ENCODE results near the gene FSTL1.

FSTL1 gene

DNA sequence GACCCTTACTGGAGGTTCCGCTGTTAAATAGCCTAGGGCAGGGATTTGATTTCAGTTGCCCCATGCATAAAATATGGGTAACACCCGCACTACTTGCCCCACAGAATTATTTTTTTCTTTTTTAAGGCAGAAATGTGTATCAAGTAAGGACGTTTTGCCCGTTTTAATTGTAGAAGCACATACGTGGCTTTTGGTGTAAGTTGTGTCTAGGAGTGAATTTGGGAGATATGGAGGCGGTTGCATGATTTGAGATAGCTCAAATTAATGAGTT, 101.0 kb downstream of the FSTL1 start:
- Histone ChIP-seq H3K9me3 (replicated peaks in 1 of 11) (no peaks in the 10 kb centered on the region; a peak in 3 of 22 replicates), H3K4me3 (peak overlapping the region; percentile 85 to 99 (median 93)), H3K36me3 (peaks cover 7 to 28% (median 21%) of the 10 kb centered on the region in 11 experiments; a peak in 21 of 22 replicates), H3K4me2 (peak overlapping the region; percentile 77 to 96 (median 85)), H3K27ac (peak overlapping the region; percentile 79 to 96 (median 92)), H3K27me3 (no peaks in the 10 kb centered on the region), H4K20me1 (peaks cover 19 to 43% (median 33%) of the 10 kb centered on the region in 11 experiments; a peak in 17 of 22 replicates), H3K9ac (peak overlapping the region; percentile 86 to 95 (median 92)), H3K4me1 (peaks cover 24 to 44% (median 41%) of the 10 kb centered on the region in 10 experiments)
- TF ChIP-seq Cebpa-rat (IDR thresholded peaks at IDR 0.05) = no peak

DNA sequence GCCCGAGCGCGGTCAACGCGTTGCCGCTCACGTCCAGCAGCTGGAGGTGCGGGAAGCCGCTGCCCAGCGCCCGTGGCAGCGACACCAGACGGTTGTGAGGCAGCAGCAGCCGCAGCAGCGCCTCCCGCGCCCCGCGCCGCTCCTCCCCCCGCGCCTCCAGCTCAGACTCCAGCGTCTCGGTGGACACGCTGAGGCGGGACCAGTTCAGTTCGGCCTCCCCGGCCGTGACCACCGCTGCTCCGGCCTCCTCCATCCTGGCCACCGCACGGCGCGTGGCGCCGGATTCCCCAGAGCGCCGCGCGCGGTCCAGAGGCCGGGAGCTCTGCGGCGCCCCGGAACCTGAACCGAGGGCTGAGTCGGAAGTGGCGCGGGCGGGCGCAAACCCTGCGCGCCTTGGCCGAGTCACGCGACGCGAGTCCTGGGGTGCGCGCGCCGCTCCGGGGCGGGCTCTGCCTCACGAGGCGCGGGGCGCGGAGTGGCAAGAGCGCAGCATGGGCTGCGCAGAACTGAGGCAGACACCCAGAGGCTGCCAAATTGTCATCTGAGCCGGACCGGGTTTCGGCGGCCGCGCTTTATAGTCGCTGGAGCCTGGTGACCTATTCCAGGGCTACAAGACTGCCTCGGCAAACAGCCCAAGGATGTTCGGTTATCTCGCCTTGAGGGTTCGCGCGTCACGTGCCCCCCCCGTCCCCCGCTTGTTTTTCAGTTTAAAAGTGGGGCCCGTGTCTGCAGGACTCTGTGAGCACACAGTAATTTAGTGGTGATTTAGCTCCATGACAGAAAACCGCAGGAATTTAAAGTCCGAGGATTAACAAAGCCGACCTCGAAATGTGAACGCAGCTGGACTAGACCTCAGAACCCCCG, 101.6 kb downstream of the FSTL1 start, which contains the start of gene LRRC58:
LRRC58 (minus strand) TSS at position 364 of the 864 bp plus-strand sequence; CDS start at position 253, 111 bp downstream.
- TF ChIP-seq Cebpa-rat (IDR thresholded peaks at IDR 0.05) = no peak
- peaks cover 19 to 49% (median 37%) of the 10 kb centered on the region in 11 experiments; a peak in 17 of 22 replicates for H4K20me1 ChIP-seq
- peak within 1 kb of the TSS; percentile 86 to 95 (median 92) for H3K9ac ChIP-seq
- peaks cover 24 to 49% (median 42%) of the 10 kb centered on the region in 10 experiments for H3K4me1 ChIP-seq
- H3K36me3 ChIP-seq = peaks cover 10 to 33% (median 26%) of the 10 kb centered on the region in 11 experiments; a peak in 21 of 22 replicates
- peak within 1 kb of the TSS; percentile 77 to 96 (median 87) for H3K4me2 ChIP-seq
- H3K27me3 ChIP-seq = no peaks in the 10 kb centered on the region
- peaks cover 0 to 3% (median under 1%) of the 10 kb centered on the region in 11 experiments; a peak in 7 of 22 replicates for H3K9me3 ChIP-seq (replicated peaks in 1 of 11)
- peak within 1 kb of the TSS; percentile 85 to 99 (median 93) for H3K4me3 ChIP-seq
- H3K27ac ChIP-seq = peak within 1 kb of the TSS; percentile 79 to 96 (median 92)

DNA sequence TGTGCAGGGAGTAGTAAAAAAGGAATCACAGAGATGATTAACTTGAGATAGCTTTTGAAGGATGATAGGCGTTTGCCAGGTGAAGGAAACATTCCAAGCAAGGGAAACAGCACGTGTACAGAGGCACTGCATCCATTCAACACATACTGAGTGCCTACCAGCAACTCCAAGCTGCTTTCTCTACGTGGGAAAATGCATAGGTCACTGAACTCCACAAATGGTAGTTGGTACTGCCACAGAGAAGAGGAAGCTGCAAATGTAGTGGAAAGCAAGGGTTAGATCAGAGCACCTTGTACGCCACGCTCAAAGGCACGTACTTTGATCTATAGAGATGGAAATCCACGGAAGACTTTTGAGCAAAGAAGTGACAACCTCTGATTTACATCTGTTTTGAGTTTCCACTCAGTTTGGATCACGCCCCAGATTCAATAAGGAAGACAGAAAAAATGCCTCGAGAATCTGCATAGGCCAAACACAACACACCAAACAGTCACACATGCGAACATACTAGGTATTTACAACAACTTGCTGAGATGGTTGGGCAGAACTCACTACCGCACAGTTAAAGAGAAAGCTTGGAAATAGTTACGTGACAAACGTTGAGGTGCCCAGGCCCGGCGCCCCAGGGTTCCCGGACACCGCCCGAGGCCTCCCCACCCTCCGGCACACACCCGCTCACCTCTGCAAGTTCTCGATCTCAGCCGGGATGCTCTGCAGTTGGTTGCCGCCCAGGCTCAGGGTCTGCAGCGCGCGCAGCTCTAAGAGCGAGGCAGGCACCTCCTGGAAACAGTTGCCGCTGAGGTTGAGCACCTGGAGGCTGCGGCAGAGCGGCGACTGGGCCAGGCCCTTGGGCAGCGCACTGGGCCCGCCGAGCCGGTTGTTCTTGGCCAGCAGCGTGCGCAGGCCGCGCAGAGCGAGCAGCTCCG, 102.5 kb downstream of the FSTL1 start:
- peak overlapping the region; percentile 86 to 95 (median 92) for H3K9ac ChIP-seq
- peaks cover 24 to 49% (median 42%) of the 10 kb centered on the region in 10 experiments for H3K4me1 ChIP-seq
- peak overlapping the region; percentile 85 to 99 (median 93) for H3K4me3 ChIP-seq
- H3K36me3 ChIP-seq = peaks cover 19 to 42% (median 34%) of the 10 kb centered on the region in 11 experiments
- no peaks in the 10 kb centered on the region for H3K27me3 ChIP-seq
- TF ChIP-seq Cebpa-rat (IDR thresholded peaks at IDR 0.05) = no peak
- H4K20me1 ChIP-seq = peaks cover 19 to 54% (median 39%) of the 10 kb centered on the region in 11 experiments; a peak in 17 of 22 replicates
- peak overlapping the region; percentile 79 to 96 (median 92) for H3K27ac ChIP-seq
- peaks cover 7 to 11% (median 9%) of the 10 kb centered on the region in 11 experiments; a peak in 20 of 22 replicates for H3K9me3 ChIP-seq (replicated peaks in 1 of 11)
- peak overlapping the region; percentile 77 to 96 (median 87) for H3K4me2 ChIP-seq

DNA sequence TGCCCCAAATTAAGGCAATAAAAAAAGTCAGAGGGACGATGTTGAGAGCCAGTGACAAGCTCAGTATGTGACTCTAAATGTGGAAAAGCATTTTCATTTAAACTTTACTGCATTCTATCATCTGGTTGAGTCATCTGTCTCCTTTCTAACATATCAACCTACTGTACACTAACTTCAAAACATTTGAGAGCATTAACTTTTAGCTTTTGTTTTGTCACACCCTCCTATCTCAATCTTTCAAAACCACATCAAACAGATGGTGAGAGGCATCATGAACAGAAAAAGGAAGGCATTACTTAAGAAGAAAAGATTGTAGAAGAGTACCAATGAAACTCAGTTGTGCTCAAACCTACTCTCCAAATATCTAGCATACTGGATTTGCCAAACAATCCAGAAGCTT, 106.4 kb downstream of the FSTL1 start:
- Histone ChIP-seq H3K9ac (no peak overlapping the region), H3K27me3 (no peaks in the 10 kb centered on the region), H3K36me3 (peaks cover 57 to 82% (median 74%) of the 10 kb centered on the region in 11 experiments), H3K4me2 (0 out of 22 replicates have a peak overlapping the region, but pooled peaks of 2 of the 11 experiments have one; percentile 2 to 17), H3K9me3 (replicated peaks in 1 of 11) (peaks cover 47 to 51% (median 49%) of the 10 kb centered on the region in 11 experiments), H3K4me1 (peaks cover 13 to 37% (median 31%) of the 10 kb centered on the region in 10 experiments), H3K27ac (no peak overlapping the region), H3K4me3 (no peak overlapping the region), H4K20me1 (peaks cover 19 to 68% (median 54%) of the 10 kb centered on the region in 11 experiments; a peak in 18 of 22 replicates)
- no peak for TF ChIP-seq Cebpa-rat (IDR thresholded peaks at IDR 0.05)

All from BLaER1 treated with 17β-estradiol and CSF1 and Interleukin-3, amounts not matched to agents 10 nM and 100 nM (cell line).